Mesendoderm (in vitro differentiated cells): ENCODE measurements around the gene SAA4.

Experiments used
- DNase-seq: peaks from one replicate; pipeline ENCODE4 v3.0.0; 2013
- H2AK5ac ChIP-seq: 2 replicates; pipeline ENCODE4 v1.6.1; 2013; ENCODE audit warnings: low read length, inconsistent platforms
- H2BK120ac ChIP-seq: 2 replicates; pipeline ENCODE4 v1.6.1; 2013; ENCODE audit warnings: low read depth, mild to moderate bottlenecking, low read length, moderate library complexity, mixed read lengths
- H2BK15ac ChIP-seq: replicated peaks from 2 replicates; pipeline ENCODE4 v1.6.1; 2013; ENCODE audit warnings: low read depth, mild to moderate bottlenecking, moderate library complexity
- H2BK5ac ChIP-seq: 2 replicates; pipeline ENCODE4 v1.6.1; 2013; ENCODE audit warnings: low read length, inconsistent platforms
- H3K18ac ChIP-seq: 2 replicates; pipeline ENCODE4 v1.6.1; 2013; ENCODE audit warnings: mild to moderate bottlenecking, low read length, mixed read lengths
- H3K23ac ChIP-seq: one replicate; pipeline ENCODE4 v1.6.1; 2013; ENCODE audit warnings: low read length
- H3K27ac ChIP-seq: 2 replicates; pipeline ENCODE4 v1.5.1; 2013; ENCODE audit warnings: low read depth, mild to moderate bottlenecking, inconsistent platforms, low read length, moderate library complexity
- H3K27me3 ChIP-seq: 2 replicates; pipeline ENCODE4 v1.6.1; 2013; ENCODE audit warnings: low read length, control low read depth, mild to moderate bottlenecking, inconsistent platforms; ENCODE audit not compliant: insufficient read depth, poor library complexity
- H3K36me3 ChIP-seq: 2 replicates; pipeline ENCODE4 v1.6.1; 2013; ENCODE audit warnings: low read length, inconsistent platforms; ENCODE audit not compliant: control insufficient read depth, insufficient read depth
- H3K4ac ChIP-seq: one replicate; pipeline ENCODE4 v1.6.1; 2013; ENCODE audit warnings: low read depth, mild to moderate bottlenecking, low read length, moderate library complexity
- H3K4me1 ChIP-seq: 2 replicates; pipeline ENCODE4 v1.6.1; 2013; ENCODE audit warnings: low read depth, low read length, inconsistent platforms; ENCODE audit not compliant: control insufficient read depth
- H3K4me2 ChIP-seq: 2 replicates; pipeline ENCODE4 v1.6.1; 2013; ENCODE audit warnings: low read length
- H3K4me3 ChIP-seq: 2 replicates; pipeline ENCODE4 v1.5.1; 2013; ENCODE audit warnings: mild to moderate bottlenecking, low read length
- H3K56ac ChIP-seq: one replicate; pipeline ENCODE4 v1.6.1; 2013; ENCODE audit warnings: low read length
- H3K79me1 ChIP-seq: 2 replicates; pipeline ENCODE4 v1.6.1; 2013; ENCODE audit warnings: low read length, inconsistent platforms
- H3K79me2 ChIP-seq: 2 replicates; pipeline ENCODE4 v1.6.1; 2013; ENCODE audit warnings: mild to moderate bottlenecking, low read length; ENCODE audit not compliant: control insufficient read depth, insufficient read depth
- H3K9ac ChIP-seq: 2 replicates; pipeline ENCODE4 v1.6.1; 2013; ENCODE audit warnings: low read length, inconsistent platforms
- H4K5ac ChIP-seq: one replicate; pipeline ENCODE4 v1.6.1; 2013; ENCODE audit warnings: low read length
- H4K8ac ChIP-seq: one replicate; pipeline ENCODE4 v1.6.1; 2013; ENCODE audit warnings: low read depth, mild to moderate bottlenecking, control low read depth, low read length, moderate library complexity
- WGBS: extraction: QIAGEN DNeasy Blood & Tissue Kit; methylation state at CpG from one replicate; pipeline ENCODE4 v1.1.7; 2013; ENCODE audit warnings: low lambda C conversion rate, missing lambda C conversion rate; ENCODE audit not compliant: insufficient coverage; ENCODE audit errors: extremely low coverage; 5-methylcytosine and 5-hydroxymethylcytosine counted together

SAA4 gene

DNA sequence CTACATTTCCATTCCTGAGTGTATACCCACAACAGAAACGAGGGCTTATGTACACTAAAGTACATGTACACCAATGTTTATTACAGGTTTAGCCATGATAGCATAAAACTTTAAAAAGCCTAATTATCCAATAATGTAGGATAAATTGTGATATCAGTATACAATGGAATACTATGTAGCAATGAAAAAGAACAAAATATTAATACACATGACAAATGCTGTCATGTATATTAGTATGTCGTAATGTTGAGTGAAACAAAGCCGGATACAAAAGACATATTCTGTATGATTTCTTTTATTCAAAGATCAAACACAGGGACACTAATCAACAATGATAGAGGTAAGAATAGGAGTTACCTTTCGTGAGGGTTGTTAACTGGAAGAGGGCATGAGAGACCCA is 2.7 kb downstream of the SAA4 start:
- H4K8ac ChIP-seq, result no peak overlapping the region
- no peak for DNase-seq
- H2BK15ac ChIP-seq, result no peak overlapping the region
- no peak overlapping the region for H3K23ac ChIP-seq
- no peak overlapping the region for H3K9ac ChIP-seq
- no peaks in the 10 kb centered on the region for H3K79me2 ChIP-seq
- no peak overlapping the region for H3K56ac ChIP-seq
- no peak overlapping the region for H3K4ac ChIP-seq
- H4K5ac ChIP-seq, result no peak overlapping the region
- H3K36me3 ChIP-seq, result no peaks in the 10 kb centered on the region
- no peaks in the 10 kb centered on the region for H3K4me1 ChIP-seq
- no peak overlapping the region for H2BK5ac ChIP-seq
- WGBS, result no CpG with 5 or more reads among the region's 4 CpGs
- H3K4me3 ChIP-seq, result no peak overlapping the region
- no peak overlapping the region for H3K27ac ChIP-seq
- no peak overlapping the region for H3K4me2 ChIP-seq
- H3K27me3 ChIP-seq, result no peaks in the 10 kb centered on the region
- H2AK5ac ChIP-seq, result no peak overlapping the region
- H2BK120ac ChIP-seq, result no peak overlapping the region
- H3K18ac ChIP-seq, result no peak overlapping the region
- H3K79me1 ChIP-seq, result no peaks in the 10 kb centered on the region

DNA sequence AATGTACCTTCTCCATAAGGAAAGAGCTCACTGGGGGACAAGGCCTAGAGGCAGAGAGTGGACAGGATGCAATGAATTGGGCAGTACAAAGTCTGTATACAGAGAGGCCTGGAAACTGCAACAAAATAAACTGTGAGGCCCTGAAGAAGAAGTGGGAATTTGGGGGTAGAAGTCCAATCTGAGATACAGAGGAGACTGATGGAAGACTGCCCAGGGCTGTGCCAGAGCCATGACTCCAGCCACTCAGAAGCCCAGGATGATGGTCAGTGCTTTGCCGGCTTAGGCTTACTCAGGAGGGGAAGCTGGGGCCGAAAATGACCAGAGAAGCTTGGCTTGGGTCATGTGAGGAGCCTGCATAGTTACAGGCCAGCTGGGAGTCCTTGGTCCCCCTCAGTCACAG is 5.7 kb downstream of the SAA4 start:
- WGBS, result no CpG with 5 or more reads among the region's 2 CpGs
- no peak overlapping the region for H3K56ac ChIP-seq
- no peak overlapping the region for H2BK5ac ChIP-seq

GRCh38 chr11:18229501-18229900 is 7.1 kb downstream of the SAA4 start:
- Histone ChIP-seq H2BK120ac (no peak overlapping the region), H3K79me1 (no peaks in the 10 kb centered on the region), H3K27ac (no peak overlapping the region), H3K4ac (no peak overlapping the region), H3K18ac (no peak overlapping the region), H4K8ac (no peak overlapping the region), H4K5ac (no peak overlapping the region), H3K4me3 (no peak overlapping the region), H3K23ac (no peak overlapping the region), H3K4me2 (no peak overlapping the region), H3K27me3 (no peaks in the 10 kb centered on the region), H3K79me2 (no peaks in the 10 kb centered on the region), H3K56ac (no peak overlapping the region), H3K4me1 (no peaks in the 10 kb centered on the region), H2BK15ac (no peak overlapping the region), H3K36me3 (no peaks in the 10 kb centered on the region), H2AK5ac (no peak overlapping the region), H3K9ac (no peak overlapping the region), H2BK5ac (no peak overlapping the region)
- WGBS, result no CpG with 5 or more reads among the region's 3 CpGs
- no peak for DNase-seq

More for the DNA sequence above, 5.7 kb downstream of the SAA4 start:
- no peak for DNase-seq
- Histone ChIP-seq H3K23ac (no peak overlapping the region), H3K79me1 (no peaks in the 10 kb centered on the region), H3K4me2 (no peak overlapping the region), H3K4me1 (no peaks in the 10 kb centered on the region), H3K9ac (no peak overlapping the region), H2BK15ac (no peak overlapping the region), H3K4ac (no peak overlapping the region), H3K4me3 (no peak overlapping the region), H3K27ac (no peak overlapping the region), H2BK120ac (no peak overlapping the region), H4K8ac (no peak overlapping the region), H4K5ac (no peak overlapping the region), H3K79me2 (no peaks in the 10 kb centered on the region), H3K18ac (no peak overlapping the region), H3K36me3 (no peaks in the 10 kb centered on the region), H2AK5ac (no peak overlapping the region), H3K27me3 (no peaks in the 10 kb centered on the region)

DNA sequence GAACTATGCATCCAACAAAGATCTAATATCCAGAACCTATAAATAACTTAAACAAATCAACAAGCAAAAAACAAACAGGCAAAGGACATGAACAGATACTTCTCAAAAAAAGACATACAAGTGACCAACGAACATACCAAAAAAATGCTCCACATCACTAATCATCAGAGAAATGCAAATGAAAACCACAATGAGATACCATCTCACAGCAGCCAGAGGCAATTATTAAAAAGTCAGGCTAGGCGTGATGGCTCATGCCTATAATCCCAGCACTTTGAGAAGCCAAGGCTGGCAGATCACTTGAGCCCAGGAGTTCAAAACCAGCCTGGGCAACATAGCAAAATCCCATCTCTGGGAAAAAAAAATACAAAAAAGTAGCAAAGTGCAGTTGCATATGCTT is 10.7 kb downstream of the SAA4 start:
- H2BK120ac ChIP-seq, result no peak overlapping the region
- no peak overlapping the region for H3K27ac ChIP-seq
- no peaks in the 10 kb centered on the region for H3K79me1 ChIP-seq
- no peak overlapping the region for H3K4ac ChIP-seq
- no peaks in the 10 kb centered on the region for H3K27me3 ChIP-seq
- H3K4me3 ChIP-seq, result no peak overlapping the region
- H3K79me2 ChIP-seq, result no peaks in the 10 kb centered on the region
- DNase-seq, result no peak
- no peak overlapping the region for H3K4me2 ChIP-seq
- H4K8ac ChIP-seq, result no peak overlapping the region
- no peaks in the 10 kb centered on the region for H3K36me3 ChIP-seq
- H3K23ac ChIP-seq, result no peak overlapping the region
- H3K9ac ChIP-seq, result no peak overlapping the region
- H3K18ac ChIP-seq, result no peak overlapping the region
- no peak overlapping the region for H2AK5ac ChIP-seq
- H2BK15ac ChIP-seq, result no peak overlapping the region
- no peaks in the 10 kb centered on the region for H3K4me1 ChIP-seq
- no peak overlapping the region for H2BK5ac ChIP-seq
- no peak overlapping the region for H3K56ac ChIP-seq
- H4K5ac ChIP-seq, result no peak overlapping the region
- WGBS, result no CpG with 5 or more reads among the region's 2 CpGs

- Histone ChIP-seq H3K27me3 (no peaks in the 10 kb centered on the region), H3K18ac (no peak overlapping the region), H4K5ac (no peak overlapping the region), H2AK5ac (no peak overlapping the region), H3K4me2 (no peak overlapping the region), H3K56ac (no peak overlapping the region), H3K79me2 (no peaks in the 10 kb centered on the region), H3K27ac (no peak overlapping the region), H3K9ac (no peak overlapping the region), H2BK120ac (no peak overlapping the region), H3K23ac (no peak overlapping the region), H3K4me1 (no peaks in the 10 kb centered on the region), H3K4ac (no peak overlapping the region), H3K36me3 (no peaks in the 10 kb centered on the region), H3K4me3 (no peak overlapping the region), H3K79me1 (no peaks in the 10 kb centered on the region), H2BK5ac (no peak overlapping the region), H2BK15ac (no peak overlapping the region), H4K8ac (no peak overlapping the region)
- DNase-seq, result no peak
- WGBS, result no CpG with 5 or more reads among the region's 3 CpGs
Measured at GRCh38 chr11:18223591-18224387, 12.8 kb downstream of the SAA4 start.
